Posterior cingulate gyrus (tissue), 11 donors: ENCODE data around the gene SNX32.

Experiments used
- DNase-seq, 10 donors: peaks; one replicate each; pipeline versions ENCODE4 v3.0.0 to v3.0.0-alpha.2; 2020 to 2021; ENCODE audit warnings: mixed read lengths in 3 of 10
- intact Hi-C: fragments of 100-400 bp; cut with DNase I; formaldehyde crosslinking; loops from one replicate; pipeline ENCODE4 v1.15.1; 2023

Gene SNX32

DNA sequence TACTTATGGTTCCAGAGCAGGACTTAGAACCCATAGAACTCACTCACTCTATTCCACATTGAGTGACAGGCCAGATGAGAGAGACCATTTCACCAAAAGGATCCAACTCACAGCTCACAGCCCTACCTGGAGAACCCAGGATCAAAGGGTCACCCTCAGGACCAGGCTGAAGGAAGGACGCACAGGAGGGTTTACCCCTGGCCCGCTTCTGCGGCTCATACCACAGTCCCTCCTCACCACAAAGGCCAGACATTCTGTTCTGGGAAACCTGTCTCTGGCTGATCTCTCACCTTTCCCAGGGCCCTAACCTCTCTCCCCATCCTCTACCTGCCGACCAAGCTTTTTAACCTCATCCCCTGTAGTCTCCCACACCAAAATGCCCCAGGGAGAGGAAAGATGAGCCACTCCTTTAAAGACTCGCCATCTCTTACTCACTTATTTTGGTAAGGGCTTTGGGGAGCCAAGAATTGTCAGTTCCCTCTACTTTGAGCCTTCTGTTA, 61.8 kb downstream of the SNX32 start:
- intact Hi-C loops, result no loop called here
- peak in 2 of 10 donors; percentile 16 to 28 for DNase-seq

DNA sequence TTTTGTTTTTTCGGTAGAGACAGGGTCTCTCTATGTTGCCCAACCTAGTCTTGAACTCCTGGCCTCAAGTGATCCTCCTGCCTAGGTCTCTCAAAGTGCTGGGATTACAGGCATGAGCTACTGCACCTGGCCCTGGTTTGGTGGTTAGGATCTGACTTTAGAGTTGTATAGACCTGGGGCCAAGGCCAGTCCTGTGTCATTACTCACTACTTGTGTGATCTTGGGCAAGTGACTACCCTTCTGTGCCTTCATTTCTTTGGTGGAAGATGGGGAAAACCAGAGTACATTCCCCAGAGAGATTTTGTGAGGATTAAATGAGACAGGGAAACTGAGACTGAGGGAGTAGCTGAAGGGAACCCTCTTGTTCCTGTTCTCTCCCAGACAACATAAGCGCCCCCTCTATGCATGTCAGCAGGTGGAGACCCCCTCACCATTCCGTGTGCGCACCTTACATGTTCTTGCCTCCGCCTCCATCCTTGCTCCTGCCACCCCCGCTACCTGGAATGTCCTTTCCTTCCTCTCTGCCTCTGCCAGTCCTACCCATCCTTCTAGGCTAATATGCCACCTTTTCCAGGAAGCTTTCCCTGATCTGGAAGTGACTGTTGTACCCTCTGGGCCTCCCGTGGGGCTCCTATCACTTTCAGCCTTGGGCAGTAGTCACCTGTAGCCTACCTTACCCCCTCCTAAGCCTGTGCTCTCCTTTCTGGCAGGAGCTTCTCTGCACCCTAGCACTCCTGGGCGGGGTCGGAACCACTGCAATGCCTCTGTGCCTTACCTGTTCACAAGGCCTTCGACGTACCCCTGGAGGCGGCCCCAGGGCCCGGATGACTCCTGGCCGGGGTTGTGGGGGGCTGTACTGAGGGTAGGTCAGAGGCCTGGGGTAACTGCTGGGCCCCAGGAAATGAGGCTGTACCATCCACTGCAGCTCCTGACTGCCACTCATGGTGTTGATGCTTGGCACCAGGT, 62.6 kb downstream of the SNX32 start:
- intact Hi-C loops, result no loop called here
- peak in 2 of 10 donors; percentile 25 to 48 for DNase-seq

DNA sequence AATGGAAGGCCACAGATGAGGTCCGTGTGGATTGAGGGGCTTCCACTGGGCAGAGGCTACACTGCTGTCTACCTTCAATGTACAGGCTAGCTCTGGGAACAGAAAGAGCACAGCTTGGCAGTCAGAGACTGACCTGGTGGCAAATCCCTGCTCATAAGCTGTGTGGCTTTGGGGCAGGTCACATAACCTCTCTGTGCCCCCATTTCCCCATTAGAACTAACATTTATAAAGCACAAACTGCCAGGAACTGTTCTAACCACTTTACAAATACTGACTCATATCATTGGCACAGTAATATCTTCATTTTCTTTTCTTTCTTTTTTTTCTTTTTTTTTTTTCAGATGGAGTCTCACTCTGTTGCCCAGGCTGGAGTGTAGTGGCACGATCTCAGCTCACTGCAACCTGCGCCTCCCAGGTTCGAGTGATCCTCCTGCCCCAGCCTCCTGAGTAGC, 63.3 kb downstream of the SNX32 start:
- intact Hi-C loops, result no loop called here
- DNase-seq, result no peak

DNA sequence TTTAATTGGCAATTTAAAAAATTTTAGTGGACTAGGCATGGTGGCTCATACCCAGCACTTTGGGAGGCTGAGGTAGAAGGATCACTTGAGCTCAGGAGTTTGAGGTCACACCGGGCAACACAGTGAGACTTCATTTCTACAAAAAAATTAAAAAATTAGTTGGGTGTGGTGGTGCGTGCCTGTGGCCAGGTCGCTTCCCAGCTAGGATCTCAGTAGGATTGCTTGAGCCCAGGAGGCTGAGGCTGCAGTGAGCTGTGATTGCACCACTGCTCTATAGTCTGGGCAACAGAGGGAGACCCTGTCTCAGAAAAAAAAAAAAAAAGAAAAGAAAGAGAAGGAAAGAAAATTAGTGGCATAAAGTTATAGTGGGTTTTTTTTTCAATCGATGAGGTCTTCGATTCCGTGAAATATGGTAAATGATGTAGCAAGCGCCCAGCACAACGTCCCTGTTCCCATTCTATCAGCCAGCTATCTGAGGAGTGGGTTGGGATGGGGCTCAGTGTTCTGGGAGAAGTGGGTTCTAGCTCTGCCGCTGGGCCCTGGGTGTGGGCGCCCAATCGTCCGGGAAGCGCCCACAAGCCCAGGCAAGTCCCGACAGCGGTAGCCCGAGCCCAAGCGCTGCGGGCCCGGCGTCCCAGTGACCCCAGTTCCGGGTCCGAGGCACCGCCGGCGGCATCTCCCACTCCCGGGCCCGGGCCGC, 65.0 kb downstream of the SNX32 start:
- peak in 1 of 10 donors; percentile 12 for DNase-seq
- intact Hi-C loops, result no loop called here

DNA sequence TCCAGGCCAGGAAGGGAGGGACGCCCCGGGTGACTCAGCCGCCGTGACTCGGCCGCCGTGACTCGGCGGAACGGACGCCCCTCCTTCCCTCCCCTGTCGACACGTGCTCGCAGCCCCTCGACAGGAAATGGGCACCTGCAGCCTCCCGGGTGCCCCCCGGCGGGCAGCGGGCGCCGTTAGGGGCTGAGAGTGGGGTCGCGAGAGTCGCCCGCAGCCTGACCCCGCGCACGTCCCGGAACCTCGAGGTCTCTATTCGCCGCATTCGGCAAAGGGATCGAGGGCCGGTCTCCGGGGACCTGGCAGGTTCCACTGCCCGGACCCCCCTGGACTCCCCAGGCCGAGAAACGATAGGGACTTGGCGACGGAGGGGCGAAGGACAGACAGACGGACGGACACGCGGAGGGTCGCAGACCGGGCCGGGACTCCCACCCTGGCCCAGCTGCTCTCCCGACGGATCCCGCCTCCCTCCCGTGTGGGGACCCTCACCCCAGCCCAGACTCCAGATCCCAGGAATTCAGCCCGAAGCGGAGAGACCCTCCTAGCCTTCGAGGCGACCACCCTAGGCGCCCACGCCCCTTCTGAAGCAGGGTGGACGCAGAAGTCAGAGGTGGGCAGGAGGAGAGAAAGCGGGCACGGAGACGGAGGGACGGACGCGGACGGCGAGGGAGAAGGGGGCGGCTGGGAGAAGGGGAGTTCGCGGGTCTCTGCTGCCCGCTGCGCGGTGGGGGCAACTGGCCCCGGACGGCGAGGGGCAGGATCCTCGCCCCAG, 65.8 kb downstream of the SNX32 start:
- DNase-seq, result peak in 2 of 10 donors; percentile 73 to 78
- intact Hi-C loops, result no loop called here

DNA sequence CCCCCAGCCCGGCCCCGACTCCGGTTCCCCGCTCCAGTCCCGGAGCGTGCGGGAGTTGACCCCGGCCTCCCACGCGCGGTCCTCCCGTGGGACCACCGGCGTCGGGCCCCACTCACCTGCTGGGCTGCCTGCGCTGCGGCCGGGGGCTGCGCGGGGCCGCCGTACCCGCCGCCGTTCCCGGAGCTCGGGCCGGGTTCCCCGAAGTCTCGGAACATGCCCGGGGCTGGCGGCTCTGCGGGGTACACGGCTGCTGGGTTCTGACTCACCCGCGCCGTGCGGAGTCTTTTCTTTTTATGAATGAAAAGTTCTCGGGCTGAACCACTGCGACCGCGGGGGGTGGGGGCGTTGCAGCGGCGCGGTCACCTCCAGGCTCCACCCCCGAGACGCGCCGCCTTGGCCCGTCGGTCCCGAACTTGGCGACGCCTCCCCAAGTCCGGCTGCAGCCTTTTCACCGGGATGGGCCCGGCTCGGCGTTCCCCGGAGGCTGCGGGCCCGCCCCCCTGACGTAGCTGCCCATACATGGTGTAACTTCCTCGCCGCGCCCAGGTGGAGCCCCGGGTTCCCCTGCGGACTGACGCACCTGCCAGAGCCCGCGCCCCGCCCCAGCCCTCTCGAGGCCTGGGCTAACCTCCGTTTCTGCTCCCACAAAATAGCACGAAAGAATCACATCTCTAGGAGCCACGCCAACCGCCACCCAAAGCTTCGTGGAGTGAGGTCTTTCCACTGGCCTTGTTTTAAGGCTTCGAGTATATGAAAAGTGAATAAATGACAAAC, 66.5 kb downstream of the SNX32 start, which contains the start of gene FOSL1:
TSS of gene FOSL1 (minus strand) at position 264 of the 774 bp plus-strand sequence. CDS start at position 215, 49 bp downstream.
- peak in 9 of 10 donors; percentile 36 to 93 (median 60) for DNase-seq
- intact Hi-C loops, result no loop called here

DNA sequence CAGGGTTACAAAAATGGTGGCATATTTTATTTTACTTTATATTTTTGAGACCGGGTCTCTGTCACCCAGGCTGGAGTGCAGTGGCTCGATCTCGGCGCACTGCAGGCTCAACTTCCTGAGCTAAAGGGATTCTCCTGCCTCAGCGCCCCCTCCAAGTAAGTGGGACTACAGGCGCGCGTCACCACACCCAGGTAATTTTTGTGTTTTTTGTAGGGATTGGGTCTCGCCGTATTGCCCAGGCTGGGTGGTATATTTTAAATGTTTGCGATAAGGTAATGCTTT, 67.1 kb downstream of the SNX32 start:
- intact Hi-C loops, result no loop called here
- DNase-seq, result peak in 2 of 10 donors; percentile 36 to 55

DNA sequence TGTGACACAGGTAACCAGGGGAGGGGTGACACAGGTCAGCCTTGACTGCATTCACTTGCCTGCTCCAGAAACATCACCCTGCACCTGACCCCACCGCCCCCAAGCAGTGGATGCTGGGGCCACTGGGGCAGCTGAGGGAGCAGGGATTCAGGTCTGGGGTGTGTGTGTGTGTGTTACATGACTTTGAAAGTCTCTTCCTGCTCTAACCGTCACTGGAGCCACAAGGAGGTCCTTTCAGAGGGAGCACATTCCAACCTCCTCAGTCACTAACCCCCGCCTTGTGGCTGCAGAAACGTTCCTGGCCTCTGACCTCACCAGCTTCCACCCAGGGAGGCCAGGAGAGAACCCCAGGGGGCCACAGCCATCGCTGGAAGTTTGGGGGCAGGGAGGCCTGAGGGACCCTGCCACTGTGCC, 69.3 kb downstream of the SNX32 start:
- peak in 2 of 10 donors; percentile 12 to 65 for DNase-seq

More for the DNA sequence above, 69.3 kb downstream of the SNX32 start:
- intact Hi-C loops, result no loop called here
